Measurements from ENCODE around the gene AOC2. TPM values are rescaled to one million over a fixed set of nuclear protein-coding genes. Genes with fewer than 3 reads are reported as not detected.
"Not testable (repeated sequence)": the region's sequence is repeated elsewhere in the genome, so short reads cannot be mapped to it uniquely, and the experiment has no call there.

The AOC2 gene
- total RNA-seq, 2 donors from 2014 or later = 2.0 to 3.4 TPM

GRCh38 chr17:42878123-42878880 lies 33.9 kb downstream of the AOC2 start:
- Mint-ChIP-seq H3K27ac (no peak overlapping the region), H3K36me3 (ENCODE audit: low read depth) (no peaks in the 10 kb centered on the region), H3K27me3 (peaks cover 21% of the 10 kb centered on the region), H3K4me1 (no peaks in the 10 kb centered on the region), H3K9me3 (no peaks in the 10 kb centered on the region), H3K4me3 (no peak overlapping the region)
- no peak for ATAC-seq (replicated peaks)

GRCh38 chr17:42878924-42879595 lies 34.7 kb downstream of the AOC2 start:
- Mint-ChIP-seq H3K27me3 (peaks cover 20% of the 10 kb centered on the region), H3K4me1 (no peaks in the 10 kb centered on the region), H3K36me3 (ENCODE audit: low read depth) (no peaks in the 10 kb centered on the region), H3K9me3 (no peaks in the 10 kb centered on the region), H3K27ac (no peak overlapping the region), H3K4me3 (no peak overlapping the region)
- no peak for ATAC-seq (replicated peaks)

- peaks cover 20% of the 10 kb centered on the region for H3K27me3 Mint-ChIP-seq
- no peaks in the 10 kb centered on the region for H3K4me1 Mint-ChIP-seq
- no peaks in the 10 kb centered on the region for H3K9me3 Mint-ChIP-seq
- H3K27ac Mint-ChIP-seq = no peak overlapping the region
- ATAC-seq (replicated peaks) = no peak
- no peak overlapping the region for H3K4me3 Mint-ChIP-seq
- no peaks in the 10 kb centered on the region for H3K36me3 Mint-ChIP-seq (ENCODE audit: low read depth)
These were observed 35.2 kb downstream of the AOC2 start for GRCh38 chr17:42879596-42879985.

DNA sequence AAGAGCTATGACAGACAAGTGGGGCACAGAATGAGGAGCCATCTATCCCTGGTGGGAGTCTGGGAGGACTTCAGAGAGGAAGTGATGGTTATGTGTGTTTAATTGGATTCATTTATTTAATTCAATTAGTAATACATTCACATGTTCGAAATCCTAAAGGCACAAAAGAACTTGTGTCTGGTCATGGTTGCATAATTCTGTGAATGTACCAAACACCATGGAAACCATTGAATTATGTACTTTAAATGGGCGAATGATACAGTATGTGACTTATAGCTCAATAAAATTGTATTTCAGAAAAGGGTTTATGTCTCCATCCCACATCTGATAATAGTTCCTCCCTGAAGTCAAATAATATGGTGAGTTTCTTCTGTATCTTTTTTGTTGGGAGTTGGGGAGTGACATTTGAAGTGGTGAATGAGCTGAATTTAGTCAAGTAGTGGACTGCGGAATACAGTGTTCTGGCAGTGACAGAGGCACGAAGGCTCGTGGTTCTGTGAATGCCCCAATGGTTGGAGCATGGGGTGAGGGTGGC lies 36.5 kb downstream of the AOC2 start:
- Mint-ChIP-seq H3K9me3 (no peaks in the 10 kb centered on the region), H3K27ac (no peak overlapping the region), H3K4me3 (no peak overlapping the region), H3K27me3 (peaks cover 20% of the 10 kb centered on the region), H3K4me1 (no peaks in the 10 kb centered on the region), H3K36me3 (ENCODE audit: low read depth) (no peaks in the 10 kb centered on the region)
- ATAC-seq (replicated peaks) = no peak

- not testable (repeated sequence) for H3K27ac Mint-ChIP-seq; H3K4me3 Mint-ChIP-seq; H3K36me3 Mint-ChIP-seq (ENCODE audit: low read depth); H3K9me3 Mint-ChIP-seq; H3K4me1 Mint-ChIP-seq; ATAC-seq (replicated peaks)
- peaks cover 26% of the 10 kb centered on the region for H3K27me3 Mint-ChIP-seq
These were observed 37.3 kb downstream of the AOC2 start for GRCh38 chr17:42881706-42882105.

GRCh38 chr17:42882166-42882565 lies 37.8 kb downstream of the AOC2 start:
- peaks cover 5% of the 10 kb centered on the region for H3K4me1 Mint-ChIP-seq
- no peaks in the 10 kb centered on the region for H3K9me3 Mint-ChIP-seq
- ATAC-seq (replicated peaks) = no peak

DNA sequence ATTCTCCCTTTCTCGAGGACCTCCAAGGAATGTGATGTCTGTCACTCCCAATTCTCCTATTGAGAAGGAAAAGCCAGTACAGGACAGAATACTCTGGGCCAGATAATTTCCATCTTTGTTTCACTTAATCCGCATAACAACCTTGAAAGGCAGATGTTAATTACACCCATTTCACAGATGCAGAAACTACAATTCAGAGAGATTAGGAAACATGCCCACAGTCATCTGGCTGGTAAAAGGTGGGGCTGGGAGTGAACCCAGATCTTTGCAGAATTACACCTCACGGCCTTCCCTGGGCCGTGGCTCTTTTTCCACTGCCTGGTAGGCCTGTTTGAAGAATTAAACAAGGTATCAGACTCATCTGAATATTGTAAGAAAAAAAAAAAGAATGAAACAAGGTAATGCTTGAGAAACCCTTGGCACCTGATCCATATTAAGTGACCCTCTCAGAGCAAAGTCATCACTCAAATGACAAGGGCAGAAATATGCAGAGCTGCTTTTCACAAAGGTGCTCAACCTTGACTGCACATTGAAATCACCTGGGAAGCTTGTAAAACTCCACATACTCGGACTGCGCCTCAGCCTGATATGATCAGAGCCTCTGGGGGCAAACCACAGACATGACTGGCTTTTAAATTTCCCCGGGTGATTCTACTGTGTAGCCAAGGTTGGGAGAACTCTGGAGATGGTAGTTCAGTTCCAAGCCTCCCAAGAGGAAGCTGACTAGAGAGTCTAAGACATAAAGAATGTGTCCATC lies 39.6 kb downstream of the AOC2 start:
- H3K27me3 Mint-ChIP-seq = peaks cover 12% of the 10 kb centered on the region
- H3K4me1 Mint-ChIP-seq = peaks cover 5% of the 10 kb centered on the region
- H3K9me3 Mint-ChIP-seq = no peaks in the 10 kb centered on the region
- no peak overlapping the region for H3K4me3 Mint-ChIP-seq
- no peak overlapping the region for H3K27ac Mint-ChIP-seq
- ATAC-seq (replicated peaks) = no peak
- no peaks in the 10 kb centered on the region for H3K36me3 Mint-ChIP-seq (ENCODE audit: low read depth)

More at GRCh38 chr17:42882166-42882565, 37.8 kb downstream of the AOC2 start:
- Mint-ChIP-seq H3K36me3 (ENCODE audit: low read depth) (no peaks in the 10 kb centered on the region), H3K4me3 (no peak overlapping the region), H3K27me3 (peaks cover 25% of the 10 kb centered on the region), H3K27ac (no peak overlapping the region)

DNA sequence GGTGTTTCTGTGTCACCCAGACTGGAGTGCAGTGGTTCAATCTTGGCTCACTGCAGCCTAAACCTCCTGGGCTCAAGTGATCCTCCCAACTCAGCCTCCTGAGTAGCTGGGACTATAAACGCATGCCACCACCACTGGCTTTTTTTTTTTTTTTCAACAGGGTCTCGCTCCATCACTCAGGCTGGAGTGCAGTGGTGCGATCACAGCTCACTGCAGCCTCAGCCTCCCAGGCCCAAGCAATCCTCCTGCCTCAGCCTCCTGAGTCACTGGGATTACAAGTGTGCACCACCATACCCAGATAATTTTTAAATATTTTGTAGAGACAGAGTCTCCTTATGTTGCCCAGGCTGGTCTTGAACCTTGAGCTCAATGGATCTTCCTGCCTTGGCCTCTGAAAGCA lies 41.4 kb downstream of the AOC2 start:
- not testable (repeated sequence) for ATAC-seq (replicated peaks); H3K9me3 Mint-ChIP-seq; H3K4me3 Mint-ChIP-seq; H3K4me1 Mint-ChIP-seq; H3K27ac Mint-ChIP-seq; H3K27me3 Mint-ChIP-seq; H3K36me3 Mint-ChIP-seq (ENCODE audit: low read depth)

DNA sequence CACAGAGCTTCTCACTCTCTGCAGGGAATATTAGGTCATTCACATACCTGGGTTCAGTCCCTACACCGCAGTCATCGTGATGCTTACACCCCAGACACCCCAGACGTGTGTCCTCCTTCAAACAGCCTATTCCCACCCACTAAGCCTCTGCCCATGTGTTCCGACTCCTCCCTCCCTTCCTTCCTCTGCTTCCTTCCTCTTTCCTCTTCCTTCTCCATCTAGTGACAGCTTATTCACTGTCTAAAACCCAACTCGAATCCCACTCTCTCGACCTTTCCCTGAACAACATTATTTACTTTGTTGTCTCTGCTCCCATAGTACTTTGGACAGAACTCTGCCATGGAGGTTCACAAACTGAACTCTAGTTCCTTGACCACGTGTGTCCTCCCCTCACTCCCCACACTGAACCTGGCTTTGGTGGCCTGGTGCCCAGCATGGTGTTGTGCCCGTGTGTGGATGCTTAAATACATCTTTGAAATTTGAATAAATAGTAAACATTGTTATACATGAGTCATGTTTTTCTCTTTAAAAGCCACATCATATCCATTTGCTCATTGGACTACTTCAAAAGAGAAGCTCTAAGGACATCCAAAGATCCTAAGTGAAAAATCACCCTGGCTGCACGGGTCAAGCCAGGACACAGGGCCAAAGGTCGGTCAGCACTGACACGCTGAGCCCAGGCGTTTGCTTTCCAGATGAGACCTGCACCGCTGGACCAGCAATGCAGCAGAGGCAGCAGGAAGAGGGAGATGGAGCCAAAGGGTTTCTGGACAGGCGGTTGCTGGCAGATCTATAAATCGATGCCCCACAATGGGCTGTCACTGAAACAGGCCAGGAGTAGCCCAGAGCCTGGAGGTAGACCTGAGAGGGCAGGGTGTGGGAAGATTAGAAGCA lies 42.1 kb downstream of the AOC2 start:
- H3K27me3 Mint-ChIP-seq = peaks cover 6% of the 10 kb centered on the region
- H3K4me3 Mint-ChIP-seq = no peak overlapping the region

GRCh38 chr17:42889809-42890208 lies 45.4 kb downstream of the AOC2 start:
- Mint-ChIP-seq H3K4me3 (no peak overlapping the region), H3K27ac (no peak overlapping the region), H3K9me3 (no peaks in the 10 kb centered on the region), H3K36me3 (ENCODE audit: low read depth) (no peaks in the 10 kb centered on the region), H3K27me3 (peaks cover 8% of the 10 kb centered on the region), H3K4me1 (peaks cover 5% of the 10 kb centered on the region)
- ATAC-seq (replicated peaks) = no peak

More for the DNA sequence above, 42.1 kb downstream of the AOC2 start:
- H3K27ac Mint-ChIP-seq = no peak overlapping the region
- ATAC-seq (replicated peaks) = no peak
- H3K9me3 Mint-ChIP-seq = no peaks in the 10 kb centered on the region
- peaks cover 5% of the 10 kb centered on the region for H3K4me1 Mint-ChIP-seq
- H3K36me3 Mint-ChIP-seq (ENCODE audit: low read depth) = no peaks in the 10 kb centered on the region

DNA sequence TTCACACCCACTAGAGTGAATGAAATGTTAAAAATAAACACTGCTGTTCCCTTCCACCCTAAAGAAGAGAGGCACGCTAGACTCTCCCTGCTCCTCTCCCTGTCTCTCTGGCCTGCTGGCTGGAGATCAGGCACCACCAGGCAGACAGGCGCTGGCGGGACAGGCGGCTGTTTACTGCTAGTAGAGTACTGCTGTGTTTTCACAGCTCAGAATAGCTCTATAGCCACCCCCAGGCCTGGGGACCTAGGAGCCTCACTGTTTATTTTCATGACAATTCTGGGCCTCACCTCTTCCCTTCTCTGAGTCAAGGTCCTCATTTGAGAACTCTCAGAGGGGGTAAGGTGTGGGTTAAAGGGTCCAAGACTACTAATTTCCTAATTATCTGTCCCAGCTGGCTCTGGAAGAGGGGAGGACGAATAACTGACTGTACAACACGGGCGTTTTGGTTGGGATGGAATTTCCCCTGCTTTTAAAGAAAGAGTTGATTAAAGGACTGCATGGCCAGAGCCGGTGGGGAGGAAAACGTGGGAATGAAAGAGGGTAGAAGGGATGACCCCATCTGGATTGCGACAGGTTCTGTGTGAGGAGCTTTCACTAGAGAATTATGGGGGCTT lies 47.3 kb downstream of the AOC2 start:
- H3K27me3 Mint-ChIP-seq = peaks cover 3% of the 10 kb centered on the region
- no peaks in the 10 kb centered on the region for H3K36me3 Mint-ChIP-seq (ENCODE audit: low read depth)
- no peak for ATAC-seq (replicated peaks)
- H3K4me1 Mint-ChIP-seq = no peaks in the 10 kb centered on the region
- H3K4me3 Mint-ChIP-seq = no peak overlapping the region
- H3K9me3 Mint-ChIP-seq = no peaks in the 10 kb centered on the region
- no peak overlapping the region for H3K27ac Mint-ChIP-seq

DNA sequence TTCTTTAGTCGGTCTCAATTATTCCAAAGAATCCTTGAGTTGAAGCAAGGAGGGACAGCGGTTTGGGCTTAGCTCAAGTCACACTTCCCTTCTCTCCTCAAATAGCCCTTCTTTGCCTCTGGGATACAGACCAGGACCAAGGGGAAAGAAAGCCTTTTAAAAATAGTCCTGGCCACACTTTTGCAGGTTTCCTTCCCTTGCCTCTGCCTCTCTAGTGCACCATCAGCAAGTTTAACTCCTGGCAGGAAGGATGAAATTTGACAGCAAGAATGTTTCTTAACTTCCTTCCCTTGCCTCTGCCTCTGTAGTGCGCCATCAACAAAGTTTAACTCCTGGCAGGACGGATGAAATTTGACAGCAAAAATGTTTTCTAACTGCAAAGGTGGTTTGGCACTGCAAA lies 49.0 kb downstream of the AOC2 start:
- no peak for ATAC-seq (replicated peaks)
- no peak overlapping the region for H3K4me3 Mint-ChIP-seq
- H3K4me1 Mint-ChIP-seq = no peaks in the 10 kb centered on the region
- no peak overlapping the region for H3K27ac Mint-ChIP-seq
- H3K9me3 Mint-ChIP-seq = no peaks in the 10 kb centered on the region
- H3K27me3 Mint-ChIP-seq = peaks cover 5% of the 10 kb centered on the region
- no peaks in the 10 kb centered on the region for H3K36me3 Mint-ChIP-seq (ENCODE audit: low read depth)

DNA sequence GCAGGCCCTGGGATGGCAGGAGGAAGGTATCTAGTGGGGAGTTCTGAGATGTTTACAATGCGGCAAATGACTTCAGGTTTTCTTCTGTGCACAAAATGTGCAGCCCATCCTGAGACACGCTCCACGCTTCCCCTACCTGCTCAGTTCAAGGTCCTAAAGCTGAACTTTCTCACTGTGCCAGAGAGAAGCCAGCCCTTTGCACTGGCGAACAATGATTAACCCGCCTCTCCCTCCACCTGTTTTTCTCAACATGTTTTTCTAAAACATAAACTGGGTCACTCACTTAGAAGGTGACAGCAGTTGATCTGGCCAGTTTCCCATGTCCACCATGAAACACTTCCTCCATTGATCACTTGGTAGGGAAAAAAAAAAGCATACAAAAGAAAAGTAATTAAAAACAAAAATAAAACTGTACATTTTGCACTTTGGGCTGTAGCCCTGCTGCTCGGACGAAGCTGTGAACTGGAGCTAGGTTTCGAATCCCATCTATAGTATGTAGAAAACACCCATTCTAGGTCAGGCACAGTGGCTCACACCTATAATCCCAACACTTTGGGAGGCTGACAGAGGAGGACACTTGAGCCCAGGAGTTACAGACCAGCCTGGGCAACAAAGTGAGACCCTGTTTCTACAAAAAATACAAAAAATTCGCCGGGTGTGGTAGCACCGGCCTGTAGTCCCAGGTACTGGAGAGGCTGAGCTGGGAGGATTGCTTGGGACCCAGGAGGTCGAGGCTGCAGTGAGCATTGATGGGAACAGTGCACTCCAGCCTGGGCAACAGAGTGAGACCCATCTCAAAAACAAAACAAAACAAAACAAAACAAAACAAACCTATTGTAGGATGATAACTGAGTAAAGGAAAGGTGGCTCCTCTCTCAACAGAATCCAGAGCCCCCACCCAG lies 50.2 kb downstream of the AOC2 start:
- Mint-ChIP-seq H3K36me3 (ENCODE audit: low read depth) (no peaks in the 10 kb centered on the region), H3K27ac (no peak overlapping the region), H3K4me1 (no peaks in the 10 kb centered on the region), H3K9me3 (no peaks in the 10 kb centered on the region), H3K4me3 (no peak overlapping the region), H3K27me3 (peaks cover 12% of the 10 kb centered on the region)
- ATAC-seq (replicated peaks) = no peak

Measured in activated T-helper 17 cell treated with anti-CD3 and anti-CD28 coated beads, Interleukin-2, amount 50 U/mL, for 72 hours (primary cell).